A673 (cell line): ENCODE results near the gene FPR2.

ENCODE experiments used
- CTCF ChIP-seq: fragments of 300-800, 200-600 bp; sonication (generic); conservative IDR thresholded peaks from 2 replicates; pipeline ENCODE4 v1.5.1; 2017; ENCODE audit warnings: low read depth, mild to moderate bottlenecking, antibody characterized with exemption, low read length, moderate library complexity, mixed read lengths
- EZH2 ChIP-seq: fragments of 200-600 bp; sonication (generic); IDR thresholded peaks from 2 replicates; pipeline ENCODE4 v1.6.1; 2017; ENCODE audit warnings: borderline replicate concordance, low read depth, mild to moderate bottlenecking, mixed read lengths, antibody characterized with exemption, low read length; ENCODE audit not compliant: poor library complexity, severe bottlenecking

GRCh38 chr19:51714848-51715247, 46.1 kb upstream of the FPR2 start:
- TF ChIP-seq CTCF (no peak), EZH2 (no peak)
